Stimulated activated CD8-positive, alpha-beta memory T cell treated with anti-CD3 and anti-CD28 coated beads, Interleukin-2, amount 100 ng/mL, for 48 hours (primary cell): ENCODE results near the gene ZNF710.
A peak's percentile ranks its signal among the peaks of the same experiment; 100 is the strongest.

ENCODE experiments used
- DNase-seq, 2 donors: peaks; one replicate each; pipeline ENCODE4 v3.0.0-alpha.2; 2020; ENCODE audit warnings: low read depth in 2 of 2

The ZNF710 gene

GRCh38 chr15:90039996-90040395 lies 38.9 kb downstream of the ZNF710 start:
- no peak for DNase-seq

GRCh38 chr15:90040618-90041017 lies 39.5 kb downstream of the ZNF710 start:
- no peak for DNase-seq

DNA sequence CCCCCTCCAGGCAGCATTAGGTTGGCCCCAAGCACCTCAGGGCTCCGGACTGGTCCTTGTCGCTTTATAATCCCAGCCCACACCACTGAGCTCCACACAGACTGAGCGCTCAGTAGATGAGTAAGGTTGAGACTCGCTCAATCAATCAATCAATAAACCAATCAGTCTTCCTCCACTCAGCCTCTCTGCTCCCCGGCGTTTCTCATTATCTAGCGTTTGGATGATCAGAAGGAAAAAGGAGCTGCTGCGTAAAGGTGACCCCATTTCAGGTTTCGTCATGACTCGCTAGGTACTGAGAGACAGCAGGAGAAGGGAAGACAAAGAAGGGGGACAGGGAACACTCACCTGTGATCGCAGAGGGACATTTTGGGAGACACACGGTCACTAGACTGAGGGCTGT lies 41.2 kb downstream of the ZNF710 start:
- no peak for DNase-seq

- DNase-seq, result no peak
These were observed 41.8 kb downstream of the ZNF710 start for GRCh38 chr15:90042766-90043529.

DNA sequence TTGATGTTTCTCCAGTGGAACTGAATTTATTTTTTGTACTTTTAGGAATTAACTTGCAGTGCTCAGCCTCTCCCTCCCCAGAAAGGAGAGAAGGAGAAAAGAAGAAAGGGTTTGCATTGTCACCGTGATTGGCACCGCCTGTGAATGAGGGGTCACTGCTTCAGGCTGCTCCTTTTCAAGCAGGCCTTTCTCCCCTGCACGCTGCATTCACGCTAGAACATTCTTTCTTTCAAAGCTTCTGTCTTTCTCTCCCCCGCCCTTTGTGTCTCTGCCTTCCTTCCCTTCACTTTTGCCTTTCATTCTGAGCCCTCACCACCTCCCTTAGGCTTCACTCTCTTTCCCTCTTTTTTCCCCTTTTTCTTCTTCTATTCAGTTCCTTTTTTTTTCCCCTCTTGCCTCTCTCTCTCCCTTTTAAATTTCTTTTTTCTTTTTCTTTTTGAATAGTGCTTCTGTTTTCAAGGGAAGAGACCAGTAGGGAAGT lies 42.4 kb downstream of the ZNF710 start:
- DNase-seq, result no peak

- no peak for DNase-seq
These were observed 43.1 kb downstream of the ZNF710 start for GRCh38 chr15:90044191-90044590.

GRCh38 chr15:90044916-90045371 lies 43.8 kb downstream of the ZNF710 start:
- no peak for DNase-seq

GRCh38 chr15:90046289-90046688 lies 45.2 kb downstream of the ZNF710 start:
- DNase-seq, result no peak

- no peak for DNase-seq
These were observed 45.8 kb downstream of the ZNF710 start for GRCh38 chr15:90046911-90047392.

DNA sequence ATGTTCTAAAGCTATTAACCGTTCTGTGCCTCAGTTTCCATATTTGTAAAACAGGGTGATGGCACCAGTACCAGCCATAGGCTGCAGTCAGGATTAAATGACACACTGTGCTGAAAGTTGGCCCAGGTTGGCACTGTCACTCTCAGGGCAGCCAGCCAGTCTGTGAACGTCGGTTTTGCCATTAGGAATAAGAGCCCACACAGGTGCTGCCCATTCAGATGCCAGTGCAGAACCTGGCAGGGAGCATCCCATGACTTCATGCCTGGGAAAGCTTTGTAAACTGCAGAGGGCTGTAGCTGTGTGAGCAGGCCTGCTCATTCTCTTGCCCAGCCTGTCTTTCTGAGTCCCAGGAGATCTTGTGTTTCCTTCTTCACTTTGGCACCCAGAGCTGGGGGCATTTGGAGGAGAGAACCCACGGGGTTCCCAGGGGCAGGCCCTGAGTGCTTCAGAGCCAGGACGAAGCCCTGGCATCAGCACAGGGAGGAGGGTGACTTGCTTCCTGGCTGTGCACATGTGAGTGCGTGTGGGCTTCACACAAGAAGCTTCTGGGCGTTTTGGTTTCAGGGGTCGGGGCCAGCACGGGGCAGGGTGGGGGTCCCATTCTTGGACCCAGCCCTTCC lies 46.9 kb downstream of the ZNF710 start:
- DNase-seq, result no peak

GRCh38 chr15:90049030-90049429 lies 47.9 kb downstream of the ZNF710 start:
- DNase-seq, result no peak

- DNase-seq, result no peak
These were observed 48.8 kb downstream of the ZNF710 start for GRCh38 chr15:90049666-90050604.

DNA sequence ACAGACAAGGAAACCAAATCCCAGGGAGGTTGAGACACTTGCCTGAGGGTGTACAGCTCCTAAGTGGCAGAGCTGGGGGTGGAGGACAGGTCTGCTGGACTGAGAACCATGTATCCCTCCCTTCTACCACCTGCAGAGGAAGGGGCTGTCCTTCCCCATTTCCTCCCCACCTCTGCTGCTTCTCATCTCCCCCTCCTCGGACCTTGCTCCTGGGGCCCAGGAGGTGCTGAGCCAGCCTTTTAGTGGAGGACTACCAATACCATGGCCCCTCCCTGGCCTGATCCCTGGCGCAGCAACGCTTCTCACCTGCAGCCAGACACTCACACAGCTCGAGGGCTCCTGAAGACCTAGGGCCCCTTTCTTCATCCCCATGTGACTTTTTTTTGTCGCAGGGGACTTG lies 50.8 kb downstream of the ZNF710 start:
- DNase-seq, result no peak

DNA sequence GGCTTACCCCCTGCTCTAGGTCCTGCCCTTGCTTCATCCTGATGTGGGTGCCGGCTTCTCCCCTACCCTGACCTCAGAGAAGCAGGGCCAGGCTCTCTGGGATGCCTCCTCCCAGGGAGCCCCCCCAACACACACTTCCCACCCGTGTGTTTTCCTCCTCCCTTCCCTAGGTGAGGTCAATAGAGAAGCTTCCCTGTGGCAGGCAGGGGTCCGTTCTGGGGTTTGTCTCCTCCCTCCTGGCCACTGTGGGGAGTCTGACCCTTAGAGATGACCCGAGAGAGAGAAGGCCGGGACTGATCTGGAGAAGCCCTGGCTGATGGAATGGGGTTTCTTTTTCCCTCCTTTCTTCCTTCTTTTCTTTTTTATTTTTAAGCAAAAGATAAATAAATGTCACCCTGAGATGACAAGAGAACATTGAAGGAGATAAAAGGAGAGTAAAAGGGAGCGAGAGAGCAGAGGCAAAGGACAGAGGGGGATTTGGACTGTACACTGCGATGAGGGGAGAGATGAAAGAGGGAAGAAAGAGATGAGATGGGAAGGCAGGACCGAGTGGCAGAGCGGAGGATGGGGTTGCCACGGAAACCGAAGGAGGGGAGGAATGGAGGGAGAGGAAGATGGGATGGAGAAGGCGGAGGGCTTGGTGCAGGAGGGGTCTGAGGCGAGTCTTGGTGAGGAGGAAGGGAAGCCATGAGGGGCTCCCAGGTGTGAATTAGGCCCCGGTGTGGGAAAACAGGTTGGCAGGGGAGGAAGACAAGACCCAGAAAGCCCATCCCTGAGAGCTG lies 52.8 kb downstream of the ZNF710 start:
- no peak for DNase-seq

DNA sequence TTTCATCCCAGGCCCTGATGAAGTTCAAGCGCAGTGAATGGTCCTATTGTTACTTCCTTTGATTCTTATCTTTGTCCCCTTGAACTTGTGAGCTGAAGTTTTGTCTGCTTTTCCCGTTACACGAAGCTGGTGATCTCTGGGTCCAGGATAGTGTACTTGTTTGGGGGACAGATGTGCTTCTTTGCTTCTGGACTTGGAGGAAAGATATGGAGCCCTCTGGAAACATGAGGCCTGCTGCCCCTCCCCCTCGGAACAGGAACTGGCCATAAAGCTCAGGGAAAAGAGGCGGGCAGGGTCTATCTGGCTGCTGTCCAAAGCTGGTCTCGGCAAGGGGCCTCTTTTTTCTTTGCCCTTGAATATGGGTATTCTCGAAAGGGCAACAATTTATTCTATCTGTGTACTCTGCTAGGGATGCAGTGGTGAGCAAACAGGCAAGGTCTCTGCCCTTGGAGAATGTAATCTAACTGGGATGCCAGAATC lies 53.5 kb downstream of the ZNF710 start:
- DNase-seq, result no peak

DNA sequence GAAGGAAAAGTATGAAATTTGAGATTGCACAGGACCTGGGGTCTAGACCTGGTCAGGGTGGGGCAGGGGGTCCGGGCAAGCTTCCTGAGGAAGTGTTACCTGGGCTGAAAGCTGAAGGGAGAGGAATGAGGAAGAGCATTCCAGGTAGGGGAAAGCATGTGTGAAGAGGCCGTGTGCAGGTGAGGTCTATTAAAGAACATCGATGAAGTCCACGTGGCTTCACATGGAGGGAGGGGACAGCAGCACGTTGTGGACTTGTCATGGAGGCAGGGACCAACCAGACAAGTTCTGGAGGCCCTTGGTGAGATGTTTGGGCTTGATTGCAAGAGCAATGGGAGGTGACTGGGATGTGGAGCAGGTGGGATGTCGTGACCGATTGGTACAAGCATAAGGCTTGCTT lies 54.1 kb downstream of the ZNF710 start:
- DNase-seq, result no peak

DNA sequence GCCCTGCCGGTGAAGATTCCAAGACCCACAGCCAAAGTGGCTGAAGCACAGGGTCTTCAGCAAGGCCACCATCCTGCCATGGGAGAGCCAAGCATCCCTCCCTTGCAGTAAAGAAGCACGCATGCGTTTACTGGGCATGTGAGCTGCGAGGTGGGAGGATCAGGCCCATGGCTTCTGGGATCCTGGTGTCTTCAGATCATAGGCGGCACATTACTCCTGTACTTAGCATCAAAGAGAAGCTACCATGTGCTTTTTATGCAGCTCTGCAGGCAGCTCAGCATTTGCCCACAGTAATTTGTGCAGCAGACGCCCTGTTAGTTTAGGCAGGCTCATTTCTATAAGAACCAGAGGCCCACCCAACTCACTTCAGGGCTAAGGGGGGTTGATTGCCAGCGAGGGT lies 55.4 kb downstream of the ZNF710 start:
- no peak for DNase-seq

DNA sequence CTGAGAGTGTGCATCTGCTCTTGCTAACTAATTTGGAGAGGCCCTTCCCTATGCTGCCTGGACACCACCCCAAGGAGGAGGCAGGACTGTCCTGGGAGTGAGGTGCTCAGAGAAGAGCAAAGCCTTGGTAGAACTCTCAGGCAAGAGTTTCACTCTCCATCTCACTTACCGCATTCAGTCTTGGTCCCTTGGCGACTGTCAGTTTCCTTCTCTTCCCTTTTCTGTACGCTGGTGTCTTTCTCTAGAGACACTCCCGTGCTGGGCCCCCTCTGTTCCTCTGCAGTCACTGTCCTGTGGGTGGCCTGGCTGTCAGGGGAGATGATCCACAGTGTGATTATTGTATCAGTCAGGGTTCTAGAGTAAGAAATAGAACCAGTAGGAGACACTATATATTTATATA lies 57.2 kb downstream of the ZNF710 start:
- no peak for DNase-seq

DNA sequence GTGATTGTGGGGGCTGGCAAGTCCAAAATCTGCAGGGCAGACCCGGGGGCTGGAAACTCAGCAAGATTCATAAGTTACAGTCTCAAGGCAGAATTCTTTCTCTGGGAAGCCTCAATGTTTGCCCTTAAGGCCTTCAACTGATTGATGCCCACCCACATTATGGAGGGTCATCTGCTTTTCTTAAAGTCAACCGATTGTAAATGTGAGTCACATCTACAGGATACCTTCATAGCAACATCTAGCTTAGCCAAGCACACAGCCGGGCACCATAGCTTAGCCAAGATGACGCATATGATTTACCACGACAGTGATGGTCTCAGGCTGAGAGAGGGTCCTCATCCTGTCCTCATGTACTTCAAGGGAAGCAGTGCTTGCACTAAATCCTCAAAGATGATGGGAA lies 57.7 kb downstream of the ZNF710 start:
- no peak for DNase-seq

GRCh38 chr15:90059208-90059985 lies 58.3 kb downstream of the ZNF710 start:
- peak; percentile 75 to 76 for DNase-seq
